HepG2 (cell line): ENCODE measurements around the gene TCF7L2. TPM values are rescaled to one million over a fixed set of nuclear protein-coding genes. Genes with fewer than 3 reads are reported as not detected.

Source experiments
- ATAC-seq: fragments of 200-7000 bp; cut with Tn5 transposase; 3 replicates; pipeline ENCODE4 v1.9.1; 2020; ENCODE audit warnings: mild to moderate bottlenecking, moderate library complexity
- BruUV-seq: library from RNA; stranded (reverse); fragments of 400-500 nt; replicated peaks from 2 replicates; lab custom pipeline; 2021; lab: Mats Ljungman, UMichigan
- CTCF ChIA-PET: fragments of 300-600 bp; formaldehyde crosslinking; extraction: SDS; loops from one replicate; lab custom pipeline; 2021; ENCODE audit warnings: low total read pairs, inconsistent platforms, low intra/inter-chr PET ratio; lab: Yijun Ruan, JAX
- POLR2A ChIA-PET: fragments of 350-600 bp; sonication (Branson Sonifier 250); formaldehyde crosslinking; loops from one replicate; lab custom pipeline; 2020; ENCODE audit warnings: antibody characterized with exemption, inconsistent platforms; lab: Yijun Ruan, JAX
- DNase-seq: peaks from one replicate; pipeline ENCODE4 v3.0.0-alpha.2; 2015; ENCODE audit warnings: low spot score
- FAIRE-seq: peaks from 3 replicates; lab custom pipeline; 2011; peaks lifted over from hg19 to GRCh38; lab: Jason Lieb, UNC
- H2AFZ ChIP-seq: one replicate; pipeline ENCODE4 v1.6.1; 2011; ENCODE audit warnings: low read length, inconsistent platforms
- H3K27ac ChIP-seq: fragments of 300-600 bp; 3 replicates; pipeline ENCODE4 v1.8.0; 2011; ENCODE audit warnings: mixed run types, mild to moderate bottlenecking, mixed read lengths, low read length, inconsistent platforms; ENCODE audit not compliant: insufficient read depth; ENCODE audit errors: extremely low read length
- H3K27me3 ChIP-seq, 2 experiments: fragments of 200-600 bp in 1 of 2; 2 replicates in 1 of 2; 3 replicates in 1 of 2; pipeline versions ENCODE4 v1.6.0 to v1.8.0; 2011; ENCODE audit warnings: low read length in 2 of 2, mild to moderate bottlenecking in 2 of 2, moderate library complexity in 2 of 2, inconsistent platforms in 1 of 2; ENCODE audit not compliant: insufficient read depth in 2 of 2, control insufficient read depth in 1 of 2
- H3K36me3 ChIP-seq, 2 experiments: fragments of 200-600 bp in 1 of 2; replicated peaks in 1 of 2; 2 replicates in 1 of 2; 3 replicates in 1 of 2; pipeline versions ENCODE4 v1.5.1 to v1.8.0; 2011; ENCODE audit warnings: low read length in 2 of 2, inconsistent platforms in 1 of 2; ENCODE audit not compliant: insufficient read depth in 2 of 2, control insufficient read depth in 1 of 2
- H3K4me1 ChIP-seq: 2 replicates; pipeline ENCODE4 v1.5.1; 2012; ENCODE audit warnings: low read length, inconsistent platforms; ENCODE audit not compliant: insufficient read depth
- H3K4me2 ChIP-seq: 2 replicates; pipeline ENCODE4 v1.6.0; 2011; ENCODE audit warnings: low read depth, low read length, inconsistent platforms
- H3K4me3 ChIP-seq, 3 experiments: fragments of 200-600 bp in 1 of 3; sonication (generic), shearing (Covaris generic) in 1 of 3; replicated peaks in 1 of 3; 2 replicates each; pipeline ENCODE4 v1.5.1; 2011 to 2016; ENCODE audit warnings: low read length in 3 of 3, inconsistent platforms in 2 of 3, low read depth in 2 of 3, mild to moderate bottlenecking in 2 of 3, control low read depth in 1 of 3, mixed read lengths in 1 of 3; ENCODE audit not compliant: insufficient read depth in 1 of 3
- H3K79me2 ChIP-seq: one replicate; pipeline ENCODE4 v1.6.1; 2011; ENCODE audit warnings: low read length, inconsistent platforms; ENCODE audit not compliant: insufficient read depth
- H3K9ac ChIP-seq: 2 replicates; pipeline ENCODE4 v1.6.0; 2011; ENCODE audit warnings: mild to moderate bottlenecking, low read depth, low read length, inconsistent platforms; ENCODE audit not compliant: insufficient read depth
- H3K9me3 ChIP-seq: 2 replicates; pipeline ENCODE4 v1.5.1; 2012; ENCODE audit warnings: mild to moderate bottlenecking, low read length
- H4K20me1 ChIP-seq: 2 replicates; pipeline ENCODE4 v1.6.0; 2011; ENCODE audit warnings: inconsistent platforms, mild to moderate bottlenecking, low read length, moderate library complexity; ENCODE audit not compliant: insufficient read depth
- GZF1 ChIP-seq: sonication (generic); formaldehyde crosslinking; IDR thresholded peaks from 2 replicates; pipeline ENCODE4 v1.5.1; 2020; ENCODE audit warnings: mild to moderate bottlenecking, missing genetic modification reagents
- HNF4A ChIP-seq: sonication (generic); formaldehyde crosslinking; IDR thresholded peaks from 2 replicates; pipeline ENCODE4 v1.4.0; 2020; ENCODE audit warnings: missing genetic modification reagents
- MTF2 ChIP-seq: sonication (generic); formaldehyde crosslinking; IDR thresholded peaks from 2 replicates; pipeline ENCODE4 v1.5.0; 2020; ENCODE audit warnings: missing genetic modification reagents, borderline replicate concordance
- MYNN ChIP-seq: sonication (generic); formaldehyde crosslinking; IDR thresholded peaks from 2 replicates; pipeline ENCODE4 v1.4.0; 2020; ENCODE audit warnings: mild to moderate bottlenecking, low read depth, missing genetic modification reagents
- SNAI1 ChIP-seq: sonication (generic); formaldehyde crosslinking; IDR thresholded peaks from 2 replicates; pipeline ENCODE4 v1.5.0; 2020; ENCODE audit warnings: mild to moderate bottlenecking, missing genetic modification reagents, borderline replicate concordance
- ZBTB20 ChIP-seq: sonication (generic); formaldehyde crosslinking; IDR thresholded peaks from 2 replicates; pipeline ENCODE4 v1.8.1; 2023; ENCODE audit warnings: missing genetic modification reagents, low read depth, mild to moderate bottlenecking, borderline replicate concordance
- ZNF484 ChIP-seq: sonication (generic); formaldehyde crosslinking; IDR thresholded peaks from 2 replicates; pipeline ENCODE4 v1.5.1; 2020; ENCODE audit warnings: mild to moderate bottlenecking, low read depth, missing genetic modification reagents, borderline replicate concordance
- WGBS: methylation state at CpG from one replicate; pipeline ENCODE4 v1.1.6; 2017; ENCODE audit warnings: low lambda C conversion rate; 5-methylcytosine and 5-hydroxymethylcytosine counted together
- in situ Hi-C: cut with HindIII; loops from 2 replicates; pipeline ENCODE4 v1.10.0; 2017; ENCODE audit warnings: low pct_unique_long_range_greater_than_20kb; ENCODE audit not compliant: extremely low pct_ligation_motif_present
- intact Hi-C: fragments of 100-400 bp; cut with micrococcal nuclease; formaldehyde crosslinking; loops from one replicate; pipeline ENCODE4 v1.10.0; 2022; ENCODE audit not compliant: unreplicated experiment
- polyA plus RNA-seq, 8 experiments: library from polyadenylated mRNA; depleted of rRNA in 3 of 8; stranded (reverse) in 7 of 8; unstranded in 1 of 8; fragments of >200 nt; fragmentation: Illumina TruSeq in 4 of 8; extraction: Trizol in 4 of 8; gene quantifications; 2 replicates each; pipeline versions ENCODE4 v1.2.1 to v1.2.3, GENCODE V29; 2011 to 2016; ENCODE audit warnings: low read depth in 4 of 8, missing spikeins in 1 of 8, mixed read lengths in 1 of 8; ENCODE audit not compliant: insufficient read depth in 1 of 8
- total RNA-seq, 5 experiments: library from RNA; depleted of rRNA; stranded (reverse); fragments of >200 nt; fragmentation: Illumina TruSeq; extraction: Trizol; gene quantifications; 2 replicates each; pipeline ENCODE4 v1.2.3, GENCODE V29; 2016; ENCODE audit warnings: low read depth in 1 of 5
- TF ChIP-seq, protein P1 (sequence below): sonication (generic); formaldehyde crosslinking; IDR thresholded peaks from 2 replicates; pipeline ENCODE4 v1.5.0; 2020; ENCODE audit warnings: mild to moderate bottlenecking, missing genetic modification reagents, borderline replicate concordance
- TF ChIP-seq, protein P2 (sequence below): sonication (generic); formaldehyde crosslinking; IDR thresholded peaks from 2 replicates; pipeline ENCODE4 v1.4.0; 2020; ENCODE audit warnings: mild to moderate bottlenecking, missing genetic modification reagents
- TF ChIP-seq, protein P3 (sequence below): sonication (generic); formaldehyde crosslinking; IDR thresholded peaks from 2 replicates; pipeline ENCODE4 v1.4.0; 2020; ENCODE audit warnings: missing genetic modification reagents
- TF ChIP-seq, protein P4 (sequence below): sonication (generic); formaldehyde crosslinking; conservative IDR thresholded peaks from 2 replicates; pipeline ENCODE4 v1.8.1; 2023; ENCODE audit warnings: missing genetic modification reagents

Gene TCF7L2
- total and polyA plus RNA-seq, 2 of the 13 experiments (the other 11 are each of a cell fraction or from before 2014, with no cell fraction given): 3.9 to 13.7 TPM

DNA sequence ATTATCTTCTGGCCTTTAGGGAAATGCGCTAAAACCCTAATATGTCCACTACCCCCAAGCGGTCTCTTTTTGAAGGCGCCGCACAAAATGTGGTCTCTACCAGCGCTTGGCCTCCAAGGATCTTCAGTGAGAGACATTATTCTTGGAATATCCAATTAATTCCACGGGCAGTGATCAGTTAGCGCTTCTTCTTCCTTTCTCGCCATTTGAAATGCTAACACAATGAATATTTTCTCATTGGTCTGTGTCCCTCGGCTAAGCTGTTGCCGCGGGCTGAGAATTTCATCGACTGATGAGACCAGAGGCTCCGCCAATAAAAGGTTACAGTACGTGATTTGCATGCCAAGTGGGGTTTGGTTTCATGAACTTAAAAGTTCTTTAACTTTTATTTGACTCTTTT is 169.8 kb downstream of the TCF7L2 start (continued):
- TF ChIP-seq, protein P1, sequence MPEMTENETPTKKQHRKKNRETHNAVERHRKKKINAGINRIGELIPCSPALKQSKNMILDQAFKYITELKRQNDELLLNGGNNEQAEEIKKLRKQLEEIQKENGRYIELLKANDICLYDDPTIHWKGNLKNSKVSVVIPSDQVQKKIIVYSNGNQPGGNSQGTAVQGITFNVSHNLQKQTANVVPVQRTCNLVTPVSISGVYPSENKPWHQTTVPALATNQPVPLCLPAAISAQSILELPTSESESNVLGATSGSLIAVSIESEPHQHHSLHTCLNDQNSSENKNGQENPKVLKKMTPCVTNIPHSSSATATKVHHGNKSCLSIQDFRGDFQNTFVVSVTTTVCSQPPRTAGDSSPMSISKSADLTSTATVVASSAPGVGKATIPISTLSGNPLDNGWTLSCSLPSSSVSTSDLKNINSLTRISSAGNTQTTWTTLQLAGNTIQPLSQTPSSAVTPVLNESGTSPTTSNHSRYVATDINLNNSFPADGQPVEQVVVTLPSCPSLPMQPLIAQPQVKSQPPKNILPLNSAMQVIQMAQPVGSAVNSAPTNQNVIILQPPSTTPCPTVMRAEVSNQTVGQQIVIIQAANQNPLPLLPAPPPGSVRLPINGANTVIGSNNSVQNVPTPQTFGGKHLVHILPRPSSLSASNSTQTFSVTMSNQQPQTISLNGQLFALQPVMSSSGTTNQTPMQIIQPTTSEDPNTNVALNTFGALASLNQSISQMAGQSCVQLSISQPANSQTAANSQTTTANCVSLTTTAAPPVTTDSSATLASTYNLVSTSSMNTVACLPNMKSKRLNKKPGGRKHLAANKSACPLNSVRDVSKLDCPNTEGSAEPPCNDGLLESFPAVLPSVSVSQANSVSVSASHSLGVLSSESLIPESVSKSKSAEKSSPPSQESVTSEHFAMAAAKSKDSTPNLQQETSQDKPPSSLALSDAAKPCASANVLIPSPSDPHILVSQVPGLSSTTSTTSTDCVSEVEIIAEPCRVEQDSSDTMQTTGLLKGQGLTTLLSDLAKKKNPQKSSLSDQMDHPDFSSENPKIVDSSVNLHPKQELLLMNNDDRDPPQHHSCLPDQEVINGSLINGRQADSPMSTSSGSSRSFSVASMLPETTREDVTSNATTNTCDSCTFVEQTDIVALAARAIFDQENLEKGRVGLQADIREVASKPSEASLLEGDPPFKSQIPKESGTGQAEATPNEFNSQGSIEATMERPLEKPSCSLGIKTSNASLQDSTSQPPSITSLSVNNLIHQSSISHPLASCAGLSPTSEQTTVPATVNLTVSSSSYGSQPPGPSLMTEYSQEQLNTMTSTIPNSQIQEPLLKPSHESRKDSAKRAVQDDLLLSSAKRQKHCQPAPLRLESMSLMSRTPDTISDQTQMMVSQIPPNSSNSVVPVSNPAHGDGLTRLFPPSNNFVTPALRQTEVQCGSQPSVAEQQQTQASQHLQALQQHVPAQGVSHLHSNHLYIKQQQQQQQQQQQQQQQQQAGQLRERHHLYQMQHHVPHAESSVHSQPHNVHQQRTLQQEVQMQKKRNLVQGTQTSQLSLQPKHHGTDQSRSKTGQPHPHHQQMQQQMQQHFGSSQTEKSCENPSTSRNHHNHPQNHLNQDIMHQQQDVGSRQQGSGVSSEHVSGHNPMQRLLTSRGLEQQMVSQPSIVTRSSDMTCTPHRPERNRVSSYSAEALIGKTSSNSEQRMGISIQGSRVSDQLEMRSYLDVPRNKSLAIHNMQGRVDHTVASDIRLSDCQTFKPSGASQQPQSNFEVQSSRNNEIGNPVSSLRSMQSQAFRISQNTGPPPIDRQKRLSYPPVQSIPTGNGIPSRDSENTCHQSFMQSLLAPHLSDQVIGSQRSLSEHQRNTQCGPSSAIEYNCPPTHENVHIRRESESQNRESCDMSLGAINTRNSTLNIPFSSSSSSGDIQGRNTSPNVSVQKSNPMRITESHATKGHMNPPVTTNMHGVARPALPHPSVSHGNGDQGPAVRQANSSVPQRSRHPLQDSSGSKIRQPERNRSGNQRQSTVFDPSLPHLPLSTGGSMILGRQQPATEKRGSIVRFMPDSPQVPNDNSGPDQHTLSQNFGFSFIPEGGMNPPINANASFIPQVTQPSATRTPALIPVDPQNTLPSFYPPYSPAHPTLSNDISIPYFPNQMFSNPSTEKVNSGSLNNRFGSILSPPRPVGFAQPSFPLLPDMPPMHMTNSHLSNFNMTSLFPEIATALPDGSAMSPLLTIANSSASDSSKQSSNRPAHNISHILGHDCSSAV: no peak

DNA sequence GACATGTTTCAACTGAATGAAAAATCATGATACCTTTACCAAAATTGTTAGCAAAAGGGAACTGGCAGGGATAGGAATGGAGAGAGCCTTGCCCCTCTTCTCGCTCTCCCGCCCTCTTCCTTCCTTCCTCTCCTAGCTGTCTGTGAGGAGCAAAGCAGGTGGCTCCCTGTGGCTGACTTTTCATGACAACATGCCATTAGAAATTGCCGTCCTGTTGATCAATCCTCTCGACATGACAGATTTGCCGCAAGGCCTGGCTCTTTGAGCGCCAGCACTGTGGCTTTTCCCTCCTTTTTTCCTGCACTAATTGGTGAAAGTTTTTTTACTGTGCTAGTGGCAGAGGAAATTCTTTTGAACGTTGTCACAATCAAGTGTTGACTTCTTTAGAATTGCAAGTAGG is 171.1 kb downstream of the TCF7L2 start:
- Histone ChIP-seq H3K4me3 (no peak overlapping the region), H3K27ac (no peak overlapping the region), H3K9me3 (no peaks in the 10 kb centered on the region), H3K36me3 (peaks cover 0 to 8% of the 10 kb centered on the region in 2 experiments), H2AFZ (no peak overlapping the region), H3K9ac (no peak overlapping the region), H3K4me1 (peaks cover 11% of the 10 kb centered on the region; the same call in 1 of the 2 replicates), H4K20me1 (peaks cover 29% of the 10 kb centered on the region), H3K4me2 (no peak overlapping the region), H3K27me3 (no peaks in the 10 kb centered on the region), H3K79me2 (peaks cover 46% of the 10 kb centered on the region)
- FAIRE-seq: no peak
- no TSS peak for BruUV-seq
- ChIA-PET POLR2A (no interaction called here), CTCF (no interaction called here)
- no peak for DNase-seq
- intact Hi-C loops: loop anchor here (10.0 kb wide), 1 partner anchor 264 kb away; no protein-coding TSS in a partner anchor
- in situ Hi-C loops: loop anchor here (25.0 kb wide), 1 partner anchor 559 kb away; no protein-coding TSS in a partner anchor
- no peak for ATAC-seq
- WGBS: 91% methylated on average over 7 of the region's 7 CpGs
- TF ChIP-seq HNF4A (CRISPR knock-in tag): no peak
- TF ChIP-seq, protein P2, sequence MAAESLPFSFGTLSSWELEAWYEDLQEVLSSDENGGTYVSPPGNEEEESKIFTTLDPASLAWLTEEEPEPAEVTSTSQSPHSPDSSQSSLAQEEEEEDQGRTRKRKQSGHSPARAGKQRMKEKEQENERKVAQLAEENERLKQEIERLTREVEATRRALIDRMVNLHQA (CRISPR knock-in tag): no peak
- no peak for TF ChIP-seq ZBTB20 (CRISPR knock-in tag)
- no peak for TF ChIP-seq SNAI1 (CRISPR knock-in tag)
- TF ChIP-seq MTF2 (CRISPR knock-in tag): no peak
- no peak for TF ChIP-seq ZNF484 (CRISPR knock-in tag)
- TF ChIP-seq, protein P3, sequence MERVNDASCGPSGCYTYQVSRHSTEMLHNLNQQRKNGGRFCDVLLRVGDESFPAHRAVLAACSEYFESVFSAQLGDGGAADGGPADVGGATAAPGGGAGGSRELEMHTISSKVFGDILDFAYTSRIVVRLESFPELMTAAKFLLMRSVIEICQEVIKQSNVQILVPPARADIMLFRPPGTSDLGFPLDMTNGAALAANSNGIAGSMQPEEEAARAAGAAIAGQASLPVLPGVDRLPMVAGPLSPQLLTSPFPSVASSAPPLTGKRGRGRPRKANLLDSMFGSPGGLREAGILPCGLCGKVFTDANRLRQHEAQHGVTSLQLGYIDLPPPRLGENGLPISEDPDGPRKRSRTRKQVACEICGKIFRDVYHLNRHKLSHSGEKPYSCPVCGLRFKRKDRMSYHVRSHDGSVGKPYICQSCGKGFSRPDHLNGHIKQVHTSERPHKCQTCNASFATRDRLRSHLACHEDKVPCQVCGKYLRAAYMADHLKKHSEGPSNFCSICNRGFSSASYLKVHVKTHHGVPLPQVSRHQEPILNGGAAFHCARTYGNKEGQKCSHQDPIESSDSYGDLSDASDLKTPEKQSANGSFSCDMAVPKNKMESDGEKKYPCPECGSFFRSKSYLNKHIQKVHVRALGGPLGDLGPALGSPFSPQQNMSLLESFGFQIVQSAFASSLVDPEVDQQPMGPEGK: no peak
- TF ChIP-seq, protein P4, sequence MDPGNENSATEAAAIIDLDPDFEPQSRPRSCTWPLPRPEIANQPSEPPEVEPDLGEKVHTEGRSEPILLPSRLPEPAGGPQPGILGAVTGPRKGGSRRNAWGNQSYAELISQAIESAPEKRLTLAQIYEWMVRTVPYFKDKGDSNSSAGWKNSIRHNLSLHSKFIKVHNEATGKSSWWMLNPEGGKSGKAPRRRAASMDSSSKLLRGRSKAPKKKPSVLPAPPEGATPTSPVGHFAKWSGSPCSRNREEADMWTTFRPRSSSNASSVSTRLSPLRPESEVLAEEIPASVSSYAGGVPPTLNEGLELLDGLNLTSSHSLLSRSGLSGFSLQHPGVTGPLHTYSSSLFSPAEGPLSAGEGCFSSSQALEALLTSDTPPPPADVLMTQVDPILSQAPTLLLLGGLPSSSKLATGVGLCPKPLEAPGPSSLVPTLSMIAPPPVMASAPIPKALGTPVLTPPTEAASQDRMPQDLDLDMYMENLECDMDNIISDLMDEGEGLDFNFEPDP (CRISPR knock-in tag): no peak
- TF ChIP-seq MYNN: no peak
- TF ChIP-seq GZF1 (CRISPR knock-in tag): no peak
